ENCODE measurements around the gene NOTCH2NLA.
"Not testable (repeated sequence)": the region's sequence is repeated elsewhere in the genome, so short reads cannot be mapped to it uniquely, and the experiment has no call there.

NOTCH2NLA gene

GRCh38 chr1:146167740-146168139 lies 61.1 kb downstream of the NOTCH2NLA start:
- not testable (repeated sequence) for DNase-seq (ENCODE audit: low read depth in 3 of 3)

GRCh38 chr1:146167273-146167672 lies 61.5 kb downstream of the NOTCH2NLA start:
- not testable (repeated sequence) for DNase-seq (ENCODE audit: low read depth in 3 of 3)

- DNase-seq (ENCODE audit: low read depth in 3 of 3), result not testable (repeated sequence)
Measured at GRCh38 chr1:146144465-146144864, 84.4 kb downstream of the NOTCH2NLA start, which contains the start of gene NBPF10. NBPF10 (minus strand) TSS chr1:146144804; CDS start chr1:146144769, 35 bp downstream.

All from stimulated activated CD4-positive, alpha-beta T cell treated with anti-CD3 and anti-CD28 coated beads, TNF-alpha, amount 100 ng/mL, for 48 hours (primary cell).